ENCODE results near the gene NDUFA5. TPM values are rescaled to one million over a fixed set of nuclear protein-coding genes. Genes with fewer than 3 reads are reported as not detected.

Gene NDUFA5
- polyA plus RNA-seq, 1 of the 3 experiments (the other 2 are of a cell fraction) = 10.9 TPM

DNA sequence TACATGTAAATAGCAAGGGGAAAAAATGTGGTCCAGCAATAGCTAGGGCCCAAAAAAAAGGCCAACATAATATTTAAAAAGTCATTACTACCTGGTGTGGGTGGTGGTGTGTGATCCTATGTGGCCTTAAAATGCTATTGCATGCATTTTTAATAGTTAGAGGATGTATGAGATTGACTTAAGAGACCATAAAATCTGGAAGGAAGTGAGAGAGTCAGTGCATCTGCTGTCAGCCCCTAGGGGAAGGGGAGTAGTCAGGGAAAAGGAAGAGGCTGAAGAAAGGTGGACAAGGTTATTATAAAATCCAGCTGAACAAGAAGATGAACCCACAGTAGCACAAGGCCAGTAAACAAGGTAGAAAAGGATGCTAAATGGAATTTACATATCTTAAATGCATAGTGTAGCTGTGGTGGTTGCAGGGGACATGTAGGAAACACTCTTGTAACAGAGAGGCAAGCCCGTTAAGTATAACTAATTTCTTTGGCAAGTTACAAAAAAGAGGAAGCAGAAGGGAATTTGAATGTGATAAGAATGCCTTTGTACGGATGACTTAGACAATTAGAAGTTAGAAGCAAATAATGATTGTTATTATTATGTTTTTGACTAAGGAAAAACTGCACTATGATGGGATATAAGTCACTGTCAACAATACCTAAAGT is 11.9 kb upstream of the NDUFA5 start:
- no peaks in the 10 kb centered on the region for H3K27me3 ChIP-seq (ENCODE audit: insufficient read depth)
- no peak overlapping the region for H3K4me2 ChIP-seq
- H3K36me3 ChIP-seq (replicated peaks in 1 of 2; ENCODE audit: control insufficient read depth in 1 of 2, insufficient read depth in 2 of 2, low read length in 1 of 2) = no peaks in the 10 kb centered on the region
- TF ChIP-seq SMC3 (IDR thresholded peaks at IDR 0.05; ENCODE audit: low read depth, low read length) = no peak
- no peak for TF ChIP-seq FOSL2 (IDR thresholded peaks at IDR 0.05; ENCODE audit: borderline replicate concordance, low read depth)
- TF ChIP-seq, protein P1, sequence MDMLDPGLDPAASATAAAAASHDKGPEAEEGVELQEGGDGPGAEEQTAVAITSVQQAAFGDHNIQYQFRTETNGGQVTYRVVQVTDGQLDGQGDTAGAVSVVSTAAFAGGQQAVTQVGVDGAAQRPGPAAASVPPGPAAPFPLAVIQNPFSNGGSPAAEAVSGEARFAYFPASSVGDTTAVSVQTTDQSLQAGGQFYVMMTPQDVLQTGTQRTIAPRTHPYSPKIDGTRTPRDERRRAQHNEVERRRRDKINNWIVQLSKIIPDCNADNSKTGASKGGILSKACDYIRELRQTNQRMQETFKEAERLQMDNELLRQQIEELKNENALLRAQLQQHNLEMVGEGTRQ (IDR thresholded peaks at IDR 0.05; ENCODE audit: borderline replicate concordance, low read depth, low read length) = no peak
- TF ChIP-seq CHD2 (IDR thresholded peaks at IDR 0.05; ENCODE audit: low read length, partially characterized antibody) = no peak
- TF ChIP-seq POLR2AphosphoS5 (IDR thresholded peaks at IDR 0.05; ENCODE audit: low read depth, low read length) = no peak
- TF ChIP-seq EP300 (IDR thresholded peaks at IDR 0.05; ENCODE audit: borderline replicate concordance in 1 of 2, low read depth in 1 of 2, low read length in 1 of 2) = no peak
- TF ChIP-seq ELF1 (IDR thresholded peaks at IDR 0.05) = no peak
- no peak for TF ChIP-seq YY1 (IDR thresholded peaks at IDR 0.05; ENCODE audit: low read depth)
- H3K9ac ChIP-seq = no peak overlapping the region
- H3K4me3 ChIP-seq (ENCODE audit: low read depth in 2 of 2, low read length in 1 of 2) = no peak overlapping the region
- no peaks in the 10 kb centered on the region for H3K9me2 ChIP-seq
- H3K4me1 ChIP-seq (ENCODE audit: control insufficient read depth in 1 of 2, insufficient read depth in 2 of 2, low read depth in 1 of 2, low read length in 1 of 2) = no peaks in the 10 kb centered on the region
- WGBS (ENCODE audit: low lambda C conversion rate) = 72% methylated on average over 2 of the region's 2 CpGs
- no peaks in the 10 kb centered on the region for H3F3A ChIP-seq (replicated peaks; ENCODE audit: insufficient read depth)
- H3K27ac ChIP-seq (ENCODE audit: low read depth in 2 of 2, low read length in 1 of 2) = no peak overlapping the region
- DNase-seq = no peak
- ChIA-PET POLR2A (no interaction called here), CTCF (interaction anchor here (0.9 to 3.1 kb wide), 2 partner anchors 11 to 296 kb away, joined by 4 to 16 read pairs; no protein-coding TSS in a partner anchor)
- no peaks in the 10 kb centered on the region for H3K79me2 ChIP-seq (ENCODE audit: insufficient read depth)
- H4K20me1 ChIP-seq (ENCODE audit: insufficient read depth) = no peaks in the 10 kb centered on the region
- no peaks in the 10 kb centered on the region for H3K9me3 ChIP-seq
- no peak overlapping the region for H2AFZ ChIP-seq (ENCODE audit: low read depth)

DNA sequence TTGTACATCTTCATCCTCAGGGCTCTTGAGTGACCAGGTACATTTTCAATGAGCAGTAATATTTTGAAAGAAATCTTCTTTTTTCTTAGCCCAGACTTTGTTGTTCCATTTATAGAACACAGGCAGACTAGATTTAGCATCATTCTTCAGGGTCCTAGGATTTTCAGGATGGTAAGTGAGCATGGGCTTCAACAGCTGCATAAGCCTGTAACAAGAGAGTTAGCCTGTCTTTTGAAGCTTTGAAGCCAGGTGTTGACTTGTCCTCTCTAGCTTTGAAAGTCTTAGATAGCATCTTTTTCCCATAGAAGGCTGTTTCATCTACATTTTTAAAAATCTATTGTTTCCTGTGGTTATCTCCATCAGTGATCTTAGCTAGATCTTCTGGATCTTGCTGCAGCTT is 4.5 kb upstream of the NDUFA5 start:
- Histone ChIP-seq H2AFZ (ENCODE audit: low read depth) (no peak overlapping the region), H3K79me2 (ENCODE audit: insufficient read depth) (peaks cover 4% of the 10 kb centered on the region; the same call in 1 of the 2 replicates), H4K20me1 (ENCODE audit: insufficient read depth) (no peaks in the 10 kb centered on the region), H3K4me1 (ENCODE audit: control insufficient read depth in 1 of 2, insufficient read depth in 2 of 2, low read depth in 1 of 2, low read length in 1 of 2) (peaks cover 0 to 3% of the 10 kb centered on the region in 2 experiments; a peak in 1 of 4 replicates), H3K27ac (ENCODE audit: low read depth in 2 of 2, low read length in 1 of 2) (no peak overlapping the region), H3K9me2 (no peaks in the 10 kb centered on the region), H3F3A (replicated peaks; ENCODE audit: insufficient read depth) (peaks cover 11% of the 10 kb centered on the region), H3K4me2 (no peak overlapping the region), H3K27me3 (ENCODE audit: insufficient read depth) (no peaks in the 10 kb centered on the region), H3K9ac (no peak overlapping the region), H3K9me3 (no peaks in the 10 kb centered on the region), H3K4me3 (ENCODE audit: low read depth in 2 of 2, low read length in 1 of 2) (no peak overlapping the region), H3K36me3 (replicated peaks in 1 of 2; ENCODE audit: control insufficient read depth in 1 of 2, insufficient read depth in 2 of 2, low read length in 1 of 2) (no peaks in the 10 kb centered on the region)
- ChIA-PET CTCF (interaction anchor here (0.9 to 1.4 kb wide), 5 partner anchors 18 to 146 kb away, joined by 3 to 6 read pairs (median 4); no protein-coding TSS in a partner anchor), POLR2A (no interaction called here)
- DNase-seq = no peak
- TF ChIP-seq NRF1 (IDR thresholded peaks at IDR 0.05; ENCODE audit: low read depth, low read length) (no peak), TEAD4 (IDR thresholded peaks at IDR 0.05; ENCODE audit: borderline replicate concordance, insufficient read depth) (no peak), JUND (IDR thresholded peaks at IDR 0.05) (no peak), TAF1 (IDR thresholded peaks at IDR 0.05; ENCODE audit: borderline replicate concordance, low read depth, low read length) (no peak)
